Stimulated activated CD8-positive, alpha-beta memory T cell treated with anti-CD3 and anti-CD28 coated beads, Interleukin-7, amount 100 ng/mL, for 24 hours (primary cell): ENCODE data around the gene KCNG3.

Experiments used
- DNase-seq: peaks from one replicate; pipeline ENCODE4 v3.0.0-alpha.2; 2020; ENCODE audit warnings: low read depth

KCNG3 gene

GRCh38 chr2:42486145-42486906 is 7.5 kb downstream of the KCNG3 start:
- DNase-seq: no peak

DNA sequence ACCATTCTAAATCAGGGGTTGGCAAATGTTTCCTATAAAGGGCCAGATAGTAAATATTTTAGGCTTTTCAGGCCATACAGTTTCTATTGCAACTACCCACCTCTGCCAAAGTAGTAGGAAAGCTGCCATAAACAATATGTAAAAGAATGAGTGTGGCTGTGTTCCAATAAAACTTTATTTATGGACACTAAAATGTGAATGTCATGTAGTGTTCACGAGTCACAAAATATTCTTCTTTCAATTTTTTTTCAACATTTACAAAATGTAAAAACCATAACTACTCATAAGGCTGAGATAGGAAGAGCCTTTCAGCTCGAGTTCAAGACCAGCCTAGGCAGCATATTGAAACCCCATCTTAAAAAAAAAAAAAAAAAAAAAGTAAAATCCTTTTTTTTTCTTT is 13.4 kb downstream of the KCNG3 start:
- no peak for DNase-seq

GRCh38 chr2:42474765-42475454 is 18.9 kb downstream of the KCNG3 start:
- DNase-seq: no peak

DNA sequence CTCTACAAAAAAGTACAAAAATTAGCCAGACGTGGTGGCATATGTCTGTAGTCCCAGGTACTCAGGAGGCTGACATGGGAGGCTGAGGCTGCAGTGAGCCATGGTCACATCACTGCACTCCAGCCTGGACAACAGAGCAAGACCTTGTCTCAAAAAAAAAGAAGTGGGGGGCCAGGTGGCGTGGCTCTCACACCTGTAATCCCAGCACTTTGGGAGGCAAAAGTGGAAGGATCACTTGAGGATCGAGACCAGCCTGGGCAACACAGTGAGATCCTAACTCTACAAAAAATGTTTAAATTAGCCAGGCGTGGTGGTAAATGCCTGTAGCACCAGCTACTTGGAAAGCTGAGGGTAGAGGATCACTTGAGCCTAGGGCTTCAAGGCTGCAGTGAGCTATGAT is 23.1 kb downstream of the KCNG3 start:
- DNase-seq: no peak

- DNase-seq: no peak
These were observed 29.2 kb downstream of the KCNG3 start for GRCh38 chr2:42464631-42465030.

- no peak for DNase-seq
These were observed 30.2 kb downstream of the KCNG3 start for GRCh38 chr2:42463570-42463969.

GRCh38 chr2:42459296-42459695 is 34.5 kb downstream of the KCNG3 start:
- no peak for DNase-seq

GRCh38 chr2:42458396-42458795 is 35.4 kb downstream of the KCNG3 start:
- no peak for DNase-seq

DNA sequence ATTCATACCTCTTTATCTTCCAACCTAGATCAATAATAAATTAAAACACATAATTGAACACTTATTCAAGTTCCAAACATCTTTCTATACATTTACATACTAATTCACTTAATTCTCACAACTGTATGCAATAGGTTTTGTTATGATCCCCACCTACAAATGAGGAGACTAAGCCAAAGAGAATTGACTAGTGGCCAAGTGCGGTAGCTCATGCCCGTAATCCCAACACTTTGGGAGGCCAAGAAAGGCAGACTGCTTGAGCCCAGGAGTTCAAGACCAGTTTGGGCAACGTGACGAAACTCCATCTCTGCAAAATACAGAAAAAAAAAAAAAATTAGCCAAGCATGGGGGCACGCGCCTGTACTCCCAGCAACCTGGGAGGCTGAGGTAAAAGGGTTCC is 36.8 kb downstream of the KCNG3 start:
- no peak for DNase-seq

GRCh38 chr2:42456126-42456839 is 37.5 kb downstream of the KCNG3 start:
- DNase-seq: no peak

GRCh38 chr2:42452545-42452944 is 41.2 kb downstream of the KCNG3 start:
- DNase-seq: no peak

- no peak for DNase-seq
These were observed 43.6 kb downstream of the KCNG3 start for GRCh38 chr2:42450136-42450535.

- no peak for DNase-seq
These were observed 44.4 kb downstream of the KCNG3 start for GRCh38 chr2:42449163-42450087.

GRCh38 chr2:42448163-42448562 is 45.6 kb downstream of the KCNG3 start:
- DNase-seq: no peak

- no peak for DNase-seq
These were observed 47.1 kb downstream of the KCNG3 start for GRCh38 chr2:42446503-42447271.

- no peak for DNase-seq
These were observed 49.9 kb downstream of the KCNG3 start for GRCh38 chr2:42443718-42444399.

- DNase-seq: no peak
These were observed 51.0 kb downstream of the KCNG3 start for GRCh38 chr2:42442774-42443173.

- no peak for DNase-seq
These were observed 55.1 kb downstream of the KCNG3 start for GRCh38 chr2:42438685-42439084.

DNA sequence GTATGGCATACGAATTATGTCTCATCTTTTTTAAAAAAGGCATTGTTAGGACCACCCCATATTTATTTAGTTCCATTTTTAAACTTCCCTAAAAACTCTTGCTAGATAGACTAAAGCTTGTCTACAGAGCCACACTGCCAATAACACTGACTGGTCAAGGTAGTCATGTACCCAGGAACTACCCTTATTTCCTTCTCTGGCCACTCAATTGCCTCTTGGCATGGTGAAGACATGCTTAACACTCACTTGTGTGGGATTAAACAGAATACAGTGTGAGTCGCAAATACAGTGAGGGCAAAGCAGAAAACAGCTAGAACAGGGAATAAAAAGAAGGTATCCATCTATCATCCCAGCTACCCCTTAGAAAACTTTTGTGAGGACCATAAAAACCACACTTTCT is 57.4 kb downstream of the KCNG3 start:
- no peak for DNase-seq

- no peak for DNase-seq
These were observed 58.2 kb downstream of the KCNG3 start for GRCh38 chr2:42435628-42436027.

DNA sequence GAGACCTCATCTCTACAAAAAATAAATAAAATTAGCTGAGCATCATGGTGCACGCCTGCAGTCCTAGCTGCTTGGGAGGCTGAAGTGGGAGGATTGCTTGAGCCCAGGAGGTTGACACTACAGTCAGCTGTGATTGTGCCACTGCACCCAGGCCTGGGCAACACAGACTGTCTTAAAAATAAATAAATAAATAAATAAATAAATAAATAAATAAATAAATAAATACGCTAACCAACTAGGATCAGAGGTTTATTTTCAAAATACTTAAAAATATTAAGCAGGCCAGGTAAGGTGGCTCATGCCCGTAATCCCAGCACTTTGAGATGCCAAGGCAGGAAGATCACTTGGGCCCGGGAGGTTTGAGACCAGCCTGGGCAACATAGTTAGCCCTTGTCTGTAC is 63.6 kb downstream of the KCNG3 start:
- no peak for DNase-seq
